HG02943 (cell line): Measurements from ENCODE around the gene SULF2.

ENCODE experiments used
- ATAC-seq: cut with Tn5 transposase; IDR thresholded peaks from one replicate; pipeline ENCODE4 v1.9.1; 2021; ENCODE audit warnings: mild to moderate bottlenecking, low read depth, moderate library complexity; ENCODE audit not compliant: unreplicated experiment

The SULF2 gene

DNA sequence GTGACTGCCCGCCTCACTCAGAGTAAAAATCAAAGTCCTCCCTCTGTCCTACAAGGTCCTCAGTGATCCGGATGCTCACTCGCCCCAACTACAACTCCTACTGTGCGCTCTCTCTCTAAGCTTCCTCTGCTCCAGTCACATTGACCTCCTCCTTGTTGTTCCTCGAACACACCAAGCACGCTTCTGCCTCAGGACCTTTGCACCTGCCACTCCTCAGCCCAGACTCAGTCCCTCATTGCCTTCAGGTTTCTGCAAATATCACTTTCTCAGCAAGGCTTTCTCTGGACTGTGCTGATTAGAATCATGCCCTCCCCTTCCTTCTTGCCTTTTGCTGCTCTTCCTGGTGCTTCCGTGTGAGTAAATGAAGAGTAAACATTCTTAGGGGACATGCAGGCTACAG, 41.6 kb downstream of the SULF2 start:
- ATAC-seq = no peak

DNA sequence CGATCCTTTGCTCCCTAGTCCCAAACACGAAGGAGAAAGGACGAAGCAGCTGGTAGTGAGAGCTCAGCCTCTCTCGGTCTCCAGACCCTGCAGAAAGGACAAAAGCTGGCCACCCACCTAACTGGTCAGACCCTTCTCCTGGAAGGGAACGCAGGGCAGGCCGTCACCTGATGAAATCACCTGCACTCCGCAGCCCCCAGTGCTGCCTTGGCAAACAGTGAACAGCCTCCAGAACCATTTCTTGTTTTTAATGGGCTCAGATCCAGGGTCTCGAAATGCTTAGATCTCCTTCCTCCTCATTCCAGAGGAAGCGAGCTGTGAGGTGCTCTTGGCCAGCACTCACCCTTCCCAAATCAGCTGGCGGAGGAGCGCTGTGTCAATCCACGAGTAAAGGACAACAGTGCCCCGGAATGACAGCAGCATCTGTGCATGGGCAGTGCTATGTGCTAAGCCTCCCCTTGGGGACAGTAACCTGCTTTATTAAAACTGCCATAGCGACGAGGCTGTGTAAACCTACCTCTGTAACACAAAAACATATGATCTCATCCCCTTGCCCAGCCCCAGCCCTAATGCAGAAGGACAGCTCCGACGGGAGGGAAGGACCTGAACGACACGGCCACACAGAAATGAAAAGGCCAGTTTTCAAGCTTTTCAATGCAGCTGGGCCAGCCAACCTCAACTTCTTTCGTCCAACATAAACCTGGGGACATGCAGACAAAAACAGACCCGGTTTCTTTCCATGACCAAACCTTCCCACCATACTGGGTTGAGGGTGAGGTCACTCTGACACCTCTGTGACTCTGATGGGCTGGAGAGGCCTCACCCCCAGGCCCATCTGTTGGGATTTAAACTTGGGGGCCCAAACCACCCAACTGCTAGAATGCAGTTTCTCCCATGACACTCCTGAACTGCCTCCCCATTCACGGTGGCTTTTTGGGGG, 43.3 kb downstream of the SULF2 start:
- ATAC-seq = no peak

DNA sequence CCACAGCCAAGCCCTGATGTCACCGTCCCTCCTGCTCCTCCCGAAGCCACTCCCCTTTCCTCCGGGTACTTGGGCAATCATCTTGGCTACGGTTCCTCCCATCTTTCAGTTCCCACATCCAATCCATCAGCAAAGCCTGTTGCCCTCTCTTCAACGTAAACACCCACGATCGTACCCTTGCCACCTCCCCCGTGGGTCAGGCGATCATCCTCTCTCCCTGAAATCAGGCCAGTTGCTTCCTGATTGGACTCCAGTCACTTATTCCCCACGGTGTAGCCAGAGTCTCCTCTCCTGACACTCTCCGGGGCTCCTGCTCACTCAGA, 44.5 kb downstream of the SULF2 start:
- ATAC-seq = no peak

DNA sequence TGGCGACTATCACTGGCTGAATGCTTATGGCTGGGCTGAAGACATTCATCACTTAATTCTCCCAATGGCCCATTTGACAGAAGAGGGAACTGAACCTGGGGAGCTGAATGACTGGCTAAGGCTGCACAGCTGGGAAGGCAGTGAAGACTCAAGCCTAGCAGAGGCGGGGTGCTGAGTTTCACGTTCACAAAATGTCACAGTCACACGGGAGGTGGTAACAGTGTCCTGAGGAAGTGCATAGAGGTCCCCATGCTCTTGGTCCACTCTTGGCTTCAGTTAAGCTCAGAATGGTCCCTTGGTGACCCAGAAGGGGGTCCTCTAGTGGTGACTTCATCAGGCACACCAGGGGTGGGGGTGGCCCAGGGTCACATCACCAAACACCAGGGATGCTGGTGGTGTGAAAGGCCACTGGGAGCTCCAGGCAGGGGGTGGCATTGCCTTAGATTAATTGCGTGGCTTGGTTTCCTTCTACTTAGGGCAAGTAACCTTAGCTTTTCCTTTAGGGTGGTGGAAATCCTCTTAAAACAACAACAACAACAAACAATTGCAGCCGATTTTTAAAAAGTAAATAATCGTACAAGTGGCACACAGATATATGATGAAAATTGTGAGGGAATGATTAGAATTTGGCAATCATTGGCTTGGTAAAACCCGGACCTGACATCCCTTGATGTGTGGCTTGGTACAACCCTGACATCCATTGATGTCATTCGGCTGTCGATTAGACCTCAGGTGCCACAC, 45.0 kb downstream of the SULF2 start:
- ATAC-seq = no peak

DNA sequence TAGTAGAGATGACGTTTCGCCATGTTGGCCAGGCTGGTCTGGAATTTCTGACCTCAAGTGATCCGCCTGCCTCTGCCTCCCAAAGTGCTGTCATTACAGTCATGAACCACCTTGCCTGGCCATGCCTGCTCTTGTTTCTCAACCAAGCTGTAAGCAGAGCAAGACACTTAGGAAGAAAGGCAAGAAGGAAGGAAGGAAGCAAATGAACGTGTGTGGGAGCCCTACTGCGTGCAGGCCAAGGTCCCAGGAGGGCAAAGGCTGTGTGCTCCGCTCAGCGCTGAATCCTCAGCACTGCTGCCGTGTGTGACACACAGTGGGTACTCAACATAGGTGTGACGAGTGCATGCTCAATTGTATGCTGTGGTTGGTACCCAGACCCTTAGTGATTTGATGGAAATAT, 47.4 kb downstream of the SULF2 start:
- no peak for ATAC-seq

DNA sequence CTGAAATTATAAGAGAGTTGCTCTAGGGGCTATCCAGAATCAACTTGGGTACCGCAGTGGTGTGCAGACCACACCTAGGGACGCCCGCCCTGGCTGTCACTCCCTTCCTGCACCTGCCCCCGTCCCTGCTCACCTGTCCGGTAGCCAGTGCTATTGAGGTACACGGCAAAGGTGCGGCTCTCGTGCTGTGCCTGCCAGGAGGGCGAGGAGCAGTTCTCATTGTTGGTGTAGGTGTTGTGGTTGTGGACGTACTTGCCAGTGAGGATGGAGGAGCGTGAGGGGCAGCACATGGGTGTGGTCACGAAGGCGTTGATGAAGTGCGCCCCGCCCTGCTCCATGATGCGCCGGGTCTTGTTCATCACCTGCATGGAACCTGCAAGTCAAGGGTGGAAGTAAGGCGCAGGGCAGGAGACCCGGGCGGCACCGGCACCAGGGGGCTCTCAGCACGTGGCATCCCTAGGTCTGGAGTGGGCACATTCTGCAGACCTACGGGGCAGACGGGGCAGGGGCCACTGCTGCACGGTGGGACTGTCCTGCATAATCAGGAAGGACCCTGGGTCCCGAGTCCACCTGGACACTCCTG, 48.6 kb downstream of the SULF2 start:
- no peak for ATAC-seq

DNA sequence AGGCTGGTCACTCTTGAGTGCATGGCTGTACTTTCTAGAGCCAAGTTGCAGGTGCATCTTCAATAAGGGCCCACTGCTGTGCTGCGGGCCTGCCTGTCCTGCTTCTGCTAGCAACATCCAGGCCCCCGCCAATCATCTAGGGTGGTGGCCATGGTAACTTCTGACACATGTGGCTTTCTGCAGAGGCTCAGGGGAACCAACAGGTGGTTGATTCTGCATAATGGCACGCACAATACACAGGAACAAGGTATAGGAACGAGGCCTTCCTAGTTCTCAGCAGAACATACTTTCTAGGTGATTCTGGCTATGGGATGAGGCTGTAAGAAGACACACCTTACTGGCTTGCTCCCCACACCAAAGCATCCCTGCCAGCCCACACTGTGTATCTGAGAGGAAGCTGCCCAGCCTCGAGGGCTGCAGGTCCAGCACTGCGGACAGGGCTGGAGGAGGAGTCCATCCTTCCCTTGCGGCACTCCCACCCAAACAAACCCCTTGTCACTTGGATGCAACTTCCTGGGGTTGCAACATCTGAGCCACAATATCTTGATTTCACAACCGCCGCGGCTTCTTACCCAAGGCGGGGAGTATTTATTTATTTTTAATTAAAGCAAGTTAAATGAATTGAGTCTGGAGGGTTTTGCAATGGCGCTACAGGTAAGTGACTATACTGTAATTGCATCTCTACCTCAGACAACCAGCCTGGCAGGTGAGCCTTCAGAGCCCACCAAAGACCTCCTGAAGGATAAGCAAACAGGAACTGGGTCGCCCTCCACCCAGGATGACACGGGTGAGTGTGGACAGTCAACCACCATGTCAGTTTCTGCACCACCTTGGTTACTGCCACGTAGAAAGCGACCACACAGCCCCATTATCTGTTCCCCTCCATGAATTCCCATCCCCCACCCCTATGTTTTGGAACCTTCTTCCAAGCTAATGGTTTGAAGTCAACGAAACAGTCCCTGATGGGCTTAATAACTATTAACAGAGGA, 49.6 kb downstream of the SULF2 start:
- ATAC-seq = no peak

DNA sequence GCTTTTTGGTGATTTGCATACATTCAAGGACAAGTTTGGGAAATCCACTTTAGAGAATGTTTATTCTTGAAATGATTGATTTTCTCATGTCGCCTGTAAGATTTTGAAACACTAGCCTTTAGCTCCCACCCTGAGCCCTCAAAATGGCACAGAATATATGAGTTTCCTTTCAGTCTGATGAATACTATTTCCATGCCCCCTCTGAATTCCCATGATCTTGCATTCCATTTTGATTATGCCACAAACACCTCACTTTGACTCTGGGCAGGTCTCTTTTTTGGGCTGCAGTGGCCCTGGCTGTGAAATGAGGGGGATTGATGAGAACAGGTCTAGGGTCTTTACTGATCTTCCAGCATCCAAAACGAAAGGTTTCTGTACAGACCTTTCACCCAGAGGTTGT, 50.4 kb downstream of the SULF2 start:
- no peak for ATAC-seq

DNA sequence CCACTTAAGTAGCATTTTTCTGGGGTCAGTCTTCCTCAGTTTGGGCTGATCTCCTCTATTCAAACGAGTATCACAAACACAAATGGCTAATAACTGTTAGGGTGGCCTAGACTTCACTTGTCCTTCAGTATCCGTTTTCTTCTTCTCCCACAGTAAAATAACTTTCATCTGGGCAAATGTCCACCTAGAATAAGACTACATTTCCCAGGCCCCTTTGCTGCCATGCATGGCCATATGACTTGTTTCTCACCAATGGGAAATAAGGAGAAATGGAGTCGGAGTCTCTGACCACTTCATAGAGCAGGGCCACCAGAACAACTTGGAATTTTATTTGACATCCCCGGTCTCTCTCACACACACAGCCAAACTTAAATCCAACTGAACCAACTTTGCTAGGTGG, 51.4 kb downstream of the SULF2 start:
- no peak for ATAC-seq

DNA sequence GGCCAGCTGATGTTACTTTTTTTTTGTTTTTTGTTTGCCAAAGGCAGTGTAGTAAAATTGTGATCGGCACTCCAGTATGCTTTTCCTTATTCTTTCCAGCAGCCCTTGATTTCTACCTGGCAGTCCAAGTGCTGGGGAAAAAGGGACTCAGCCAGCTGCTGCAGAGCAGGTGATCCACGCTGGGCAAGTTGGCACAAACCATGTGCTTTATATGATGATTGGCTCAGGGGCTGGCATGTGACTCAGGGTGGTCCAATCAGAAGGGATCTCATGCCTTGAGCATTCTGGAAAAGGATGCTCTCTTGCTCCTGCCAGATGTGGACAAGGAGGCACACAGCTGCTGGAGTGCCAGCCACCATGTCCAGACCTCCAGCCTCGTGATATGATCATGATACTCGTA, 54.5 kb downstream of the SULF2 start:
- ATAC-seq = no peak

DNA sequence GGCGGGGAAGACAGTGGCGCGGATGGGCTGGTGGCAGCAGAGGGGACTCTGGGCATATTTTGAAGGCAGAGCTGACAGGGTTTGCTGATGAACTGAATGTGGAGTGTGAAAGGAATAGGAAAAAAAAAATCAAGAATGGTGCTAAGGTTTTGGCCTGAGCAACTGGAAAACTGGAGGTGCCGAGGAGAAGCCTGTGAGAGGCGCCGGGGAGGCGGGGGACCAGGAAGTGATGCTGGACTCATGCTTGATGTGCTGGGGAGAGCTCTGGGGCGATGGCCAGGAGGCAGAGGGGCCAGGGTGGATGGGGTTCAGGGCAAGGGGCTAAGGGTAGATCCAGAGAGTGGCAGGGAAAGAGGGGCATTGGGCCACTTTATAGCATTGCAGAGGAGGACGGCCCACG, 55.8 kb downstream of the SULF2 start:
- no peak for ATAC-seq

DNA sequence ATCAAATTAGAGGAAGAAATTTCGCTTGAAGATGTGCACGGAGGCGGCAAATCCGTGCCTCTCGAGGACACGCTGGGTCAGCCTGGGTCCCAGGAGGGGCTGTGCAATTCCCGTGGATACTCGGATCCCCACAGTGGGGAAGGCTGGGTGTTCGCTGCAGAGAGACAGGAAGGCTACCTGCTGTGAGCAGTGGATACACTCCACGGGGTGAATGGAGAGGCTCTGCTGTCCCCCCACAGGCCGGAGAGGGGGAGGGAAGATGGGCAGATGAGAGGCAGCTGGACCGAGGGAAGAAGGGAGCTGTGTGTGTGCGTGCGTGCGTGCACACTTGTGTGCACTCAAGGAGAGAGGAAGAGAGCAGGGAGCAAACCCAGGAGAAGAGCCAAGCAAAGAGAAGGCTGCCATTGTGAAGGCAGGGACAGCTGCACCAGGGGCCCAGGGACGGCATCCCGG, 57.3 kb downstream of the SULF2 start:
- ATAC-seq = no peak

DNA sequence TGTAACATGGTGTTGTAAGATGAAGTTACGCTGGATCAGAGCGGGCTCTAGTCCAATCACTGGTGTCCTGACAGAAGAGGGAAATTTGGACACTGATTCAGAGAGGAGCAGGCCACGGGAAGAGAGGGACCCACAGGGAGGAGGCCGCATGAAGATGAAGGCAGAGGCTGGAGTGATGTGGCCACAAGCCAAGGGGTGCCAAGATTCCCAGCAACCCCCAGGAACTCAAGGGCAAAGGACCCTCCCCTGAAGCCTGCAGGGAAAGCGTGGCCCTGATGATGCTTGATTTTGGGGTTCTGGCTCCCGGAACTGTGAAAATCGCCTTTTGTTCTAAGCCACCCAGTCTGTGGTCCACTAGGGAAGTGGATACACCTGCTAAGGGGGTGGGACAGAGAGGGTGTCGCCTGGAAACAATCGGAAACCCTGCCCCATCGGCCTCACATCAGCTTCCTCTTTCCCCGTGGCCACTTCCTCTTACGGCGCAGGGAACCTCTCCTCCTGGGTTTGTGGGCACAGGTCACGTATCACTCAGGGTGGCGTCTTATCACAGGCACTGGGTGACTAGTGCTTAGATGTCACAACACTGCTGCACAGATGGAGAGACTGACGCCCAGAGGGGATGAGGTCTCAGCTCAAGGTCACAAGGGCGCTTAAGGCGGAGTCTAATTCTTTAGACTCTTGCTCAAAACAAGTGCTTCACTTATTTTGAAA, 58.0 kb downstream of the SULF2 start:
- peak; percentile 66 for ATAC-seq

DNA sequence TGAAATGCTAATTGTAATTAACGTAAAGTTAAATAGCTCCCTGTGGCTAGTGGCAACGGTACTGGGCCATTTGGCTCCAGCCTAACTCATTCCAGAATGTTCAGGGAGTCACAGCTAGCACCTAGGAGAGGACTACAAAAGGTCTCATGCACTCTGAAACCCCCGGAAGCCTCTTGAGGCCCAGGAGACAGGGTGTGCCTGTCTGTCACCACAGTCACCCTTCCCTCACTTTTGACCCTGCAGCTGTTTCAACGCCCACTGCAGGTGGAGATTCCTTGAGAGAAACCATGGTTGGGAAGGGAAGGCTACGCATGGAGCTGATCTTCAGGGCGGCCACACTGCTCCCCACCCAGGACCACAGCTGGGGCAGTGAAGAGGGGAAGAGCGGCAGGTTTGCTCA, 58.6 kb downstream of the SULF2 start:
- ATAC-seq = no peak

DNA sequence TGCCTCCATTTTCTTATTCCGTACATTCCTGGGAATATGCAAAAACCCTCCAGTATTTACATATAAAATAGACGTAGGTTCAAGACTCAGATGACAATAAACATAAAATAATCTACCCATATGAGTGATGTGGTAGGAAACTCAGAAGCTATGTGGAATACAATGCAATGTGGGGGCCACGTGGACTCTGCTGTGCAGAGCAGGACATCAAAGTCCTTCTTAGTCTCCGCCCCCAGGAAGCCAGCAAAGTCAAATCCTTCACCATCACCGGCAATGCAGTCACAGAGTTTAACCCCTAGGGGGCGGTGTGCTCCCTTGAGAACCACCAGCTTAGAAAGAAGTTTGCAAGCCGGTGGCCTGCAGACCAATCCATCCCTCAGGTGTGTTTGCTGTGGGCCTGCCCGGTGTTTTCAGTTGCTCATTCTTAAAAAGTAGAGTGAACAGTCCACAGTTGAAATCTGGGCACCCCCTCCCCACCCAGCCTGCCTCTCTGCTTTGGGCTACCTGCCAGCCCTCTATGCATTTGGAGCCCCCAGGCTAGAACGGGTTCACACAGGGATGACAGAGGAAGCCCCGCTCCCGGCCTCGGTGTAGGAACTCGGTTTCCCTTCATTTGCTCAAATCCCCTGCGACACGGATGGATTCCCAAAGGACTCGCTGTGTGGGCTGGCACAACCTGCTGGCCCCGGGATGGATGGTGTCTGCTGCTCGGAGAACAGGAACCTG, 59.9 kb downstream of the SULF2 start:
- no peak for ATAC-seq

DNA sequence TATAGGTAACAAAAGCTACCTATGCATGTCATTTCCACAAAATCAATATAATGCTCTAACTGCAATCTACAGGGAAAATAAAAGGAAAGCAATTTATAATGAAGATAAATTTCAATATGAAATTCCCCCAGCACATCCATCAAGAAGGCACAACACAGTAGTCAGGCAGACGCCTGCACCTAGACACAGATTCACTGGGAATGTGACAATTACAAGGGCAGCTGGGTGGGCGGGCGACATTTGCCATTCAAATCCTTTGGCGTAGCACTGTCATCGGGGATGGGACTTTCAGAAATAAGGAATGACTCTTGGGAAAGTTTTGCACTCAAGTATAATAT, 60.4 kb downstream of the SULF2 start:
- no peak for ATAC-seq

DNA sequence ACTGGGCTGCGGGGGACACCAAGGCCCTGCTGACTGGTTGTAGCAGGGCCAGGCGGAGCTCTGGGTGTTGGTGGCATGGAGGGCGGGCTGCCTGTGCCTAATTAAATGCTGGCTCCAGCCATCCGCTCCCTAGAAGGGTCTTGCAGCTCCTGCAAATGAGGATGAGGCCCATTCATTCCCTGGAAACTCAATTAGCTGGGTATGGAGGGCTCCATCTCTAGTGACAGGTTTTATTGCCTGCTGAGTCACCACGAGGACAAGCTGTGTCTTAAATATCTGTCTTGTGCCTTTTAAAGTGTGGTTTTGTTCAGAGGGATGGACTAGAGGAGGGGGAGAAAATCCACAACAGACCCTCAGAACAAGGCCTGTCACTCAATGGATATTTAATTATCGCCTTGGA, 60.9 kb downstream of the SULF2 start:
- no peak for ATAC-seq

DNA sequence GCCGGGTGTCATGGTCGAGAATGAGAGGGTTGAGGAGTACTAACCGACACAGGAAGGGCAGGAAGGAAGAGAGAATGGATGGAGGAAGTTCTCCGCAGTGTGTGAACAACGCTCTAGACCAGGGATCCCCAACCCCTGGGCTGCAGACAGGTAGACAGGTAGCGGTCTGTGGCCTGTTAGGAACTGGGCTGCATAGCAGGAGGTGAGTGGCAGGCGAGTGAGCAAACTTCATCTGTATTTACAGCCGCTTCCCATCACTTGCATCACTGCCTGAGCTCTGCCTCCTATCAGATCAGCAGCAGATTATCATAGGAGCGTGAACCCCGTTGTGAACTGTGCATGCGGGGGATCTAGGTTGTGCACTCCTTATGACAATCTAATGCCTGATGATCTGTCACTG, 62.0 kb downstream of the SULF2 start:
- no peak for ATAC-seq
